ENCODE measurements around the gene IL1RL1.

Gene IL1RL1

GRCh38 chr2:102295566-102295965 lies 15.8 kb upstream of the IL1RL1 start:
- Histone ChIP-seq H3K9ac (ENCODE audit: low read depth, low read length, poor library complexity, severe bottlenecking) (no peak overlapping the region), H3K4me1 (ENCODE audit: insufficient read depth, low read length, poor library complexity, severe bottlenecking) (peaks cover 5% of the 10 kb centered on the region), H3K79me2 (ENCODE audit: insufficient read depth, low read length) (no peaks in the 10 kb centered on the region), H4K20me1 (ENCODE audit: insufficient read depth, low read length, poor library complexity, severe bottlenecking) (no peaks in the 10 kb centered on the region), H2AFZ (ENCODE audit: low read length) (no peak overlapping the region), H3K27me3 (ENCODE audit: insufficient read depth, low read length, poor library complexity, severe bottlenecking) (no peaks in the 10 kb centered on the region), H3K9me2 (replicated peaks; ENCODE audit: low read depth, low read length) (no peaks in the 10 kb centered on the region), H3K9me3 (ENCODE audit: insufficient read depth, low read depth, low read length) (no peaks in the 10 kb centered on the region), H3K4me3 (ENCODE audit: low read length, poor library complexity, severe bottlenecking) (no peak overlapping the region), H3F3A (ENCODE audit: low read depth) (no peaks in the 10 kb centered on the region), H3K4me2 (ENCODE audit: low read depth, low read length, poor library complexity, severe bottlenecking) (no peak overlapping the region), H3K36me3 (ENCODE audit: insufficient read depth, low read length) (no peaks in the 10 kb centered on the region)
- TF ChIP-seq, protein P1, sequence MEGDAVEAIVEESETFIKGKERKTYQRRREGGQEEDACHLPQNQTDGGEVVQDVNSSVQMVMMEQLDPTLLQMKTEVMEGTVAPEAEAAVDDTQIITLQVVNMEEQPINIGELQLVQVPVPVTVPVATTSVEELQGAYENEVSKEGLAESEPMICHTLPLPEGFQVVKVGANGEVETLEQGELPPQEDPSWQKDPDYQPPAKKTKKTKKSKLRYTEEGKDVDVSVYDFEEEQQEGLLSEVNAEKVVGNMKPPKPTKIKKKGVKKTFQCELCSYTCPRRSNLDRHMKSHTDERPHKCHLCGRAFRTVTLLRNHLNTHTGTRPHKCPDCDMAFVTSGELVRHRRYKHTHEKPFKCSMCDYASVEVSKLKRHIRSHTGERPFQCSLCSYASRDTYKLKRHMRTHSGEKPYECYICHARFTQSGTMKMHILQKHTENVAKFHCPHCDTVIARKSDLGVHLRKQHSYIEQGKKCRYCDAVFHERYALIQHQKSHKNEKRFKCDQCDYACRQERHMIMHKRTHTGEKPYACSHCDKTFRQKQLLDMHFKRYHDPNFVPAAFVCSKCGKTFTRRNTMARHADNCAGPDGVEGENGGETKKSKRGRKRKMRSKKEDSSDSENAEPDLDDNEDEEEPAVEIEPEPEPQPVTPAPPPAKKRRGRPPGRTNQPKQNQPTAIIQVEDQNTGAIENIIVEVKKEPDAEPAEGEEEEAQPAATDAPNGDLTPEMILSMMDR (conservative IDR thresholded peaks at IDR 0.05; ENCODE audit: low read length), result no peak
- no peak for TF ChIP-seq EZH2phosphoT487 (IDR thresholded peaks at IDR 0.05; ENCODE audit: borderline replicate concordance)

GRCh38 chr2:102296449-102296848 lies 14.9 kb upstream of the IL1RL1 start:
- Histone ChIP-seq H3K9me2 (replicated peaks; ENCODE audit: low read depth, low read length) (no peaks in the 10 kb centered on the region), H3K4me3 (ENCODE audit: low read length, poor library complexity, severe bottlenecking) (no peak overlapping the region), H2AFZ (ENCODE audit: low read length) (no peak overlapping the region), H3K4me2 (ENCODE audit: low read depth, low read length, poor library complexity, severe bottlenecking) (no peak overlapping the region), H3K79me2 (ENCODE audit: insufficient read depth, low read length) (no peaks in the 10 kb centered on the region), H3K9me3 (ENCODE audit: insufficient read depth, low read depth, low read length) (no peaks in the 10 kb centered on the region), H3F3A (ENCODE audit: low read depth) (no peaks in the 10 kb centered on the region), H3K9ac (ENCODE audit: low read depth, low read length, poor library complexity, severe bottlenecking) (no peak overlapping the region), H3K27me3 (ENCODE audit: insufficient read depth, low read length, poor library complexity, severe bottlenecking) (no peaks in the 10 kb centered on the region), H3K4me1 (ENCODE audit: insufficient read depth, low read length, poor library complexity, severe bottlenecking) (peaks cover 8% of the 10 kb centered on the region), H4K20me1 (ENCODE audit: insufficient read depth, low read length, poor library complexity, severe bottlenecking) (no peaks in the 10 kb centered on the region), H3K36me3 (ENCODE audit: insufficient read depth, low read length) (no peaks in the 10 kb centered on the region)
- TF ChIP-seq, protein P1 (conservative IDR thresholded peaks at IDR 0.05; ENCODE audit: low read length), result no peak
- TF ChIP-seq EZH2phosphoT487 (IDR thresholded peaks at IDR 0.05; ENCODE audit: borderline replicate concordance), result no peak

GRCh38 chr2:102297891-102298290 lies 13.5 kb upstream of the IL1RL1 start:
- no peak overlapping the region for H3K9ac ChIP-seq (ENCODE audit: low read depth, low read length, poor library complexity, severe bottlenecking)
- H4K20me1 ChIP-seq (ENCODE audit: insufficient read depth, low read length, poor library complexity, severe bottlenecking), result no peaks in the 10 kb centered on the region
- H3K4me1 ChIP-seq (ENCODE audit: insufficient read depth, low read length, poor library complexity, severe bottlenecking), result peaks cover 13% of the 10 kb centered on the region
- H3F3A ChIP-seq (ENCODE audit: low read depth), result no peaks in the 10 kb centered on the region
- H3K36me3 ChIP-seq (ENCODE audit: insufficient read depth, low read length), result no peaks in the 10 kb centered on the region
- no peaks in the 10 kb centered on the region for H3K9me3 ChIP-seq (ENCODE audit: insufficient read depth, low read depth, low read length)
- H3K27me3 ChIP-seq (ENCODE audit: insufficient read depth, low read length, poor library complexity, severe bottlenecking), result no peaks in the 10 kb centered on the region
- H3K4me3 ChIP-seq (ENCODE audit: low read length, poor library complexity, severe bottlenecking), result no peak overlapping the region
- no peak overlapping the region for H2AFZ ChIP-seq (ENCODE audit: low read length)
- H3K4me2 ChIP-seq (ENCODE audit: low read depth, low read length, poor library complexity, severe bottlenecking), result no peak overlapping the region
- no peaks in the 10 kb centered on the region for H3K9me2 ChIP-seq (replicated peaks; ENCODE audit: low read depth, low read length)
- TF ChIP-seq, protein P1 (conservative IDR thresholded peaks at IDR 0.05; ENCODE audit: low read length), result no peak
- no peak for TF ChIP-seq EZH2phosphoT487 (IDR thresholded peaks at IDR 0.05; ENCODE audit: borderline replicate concordance)
- no peaks in the 10 kb centered on the region for H3K79me2 ChIP-seq (ENCODE audit: insufficient read depth, low read length)

All from Loucy (cell line).